Kidney (tissue), 14 donors: ENCODE results near the gene NDOR1. TPM values are rescaled to one million over a fixed set of nuclear protein-coding genes. Genes with fewer than 3 reads are reported as not detected.
A peak's percentile ranks its signal among the peaks of the same experiment; 100 is the strongest.
"Not testable (repeated sequence)": the region's sequence is repeated elsewhere in the genome, so short reads cannot be mapped to it uniquely, and the experiment has no call there.

Experiments
- DNase-seq, 5 donors: peaks; one replicate each; pipeline ENCODE4 v3.0.0-alpha.2; 2013 to 2020
- FAIRE-seq: peaks from 2 replicates; lab custom pipeline; 2012; peaks lifted over from hg19 to GRCh38; lab: Jason Lieb, UNC
- H3K27ac ChIP-seq, 2 donors: one replicate each; pipeline ENCODE4 v1.7.0; 2013; ENCODE audit warnings: low read depth in 2 of 2, low read length in 2 of 2, inconsistent platforms in 1 of 2
- H3K27me3 ChIP-seq: one replicate; pipeline ENCODE4 v1.7.1; 2013; ENCODE audit warnings: low read length, inconsistent platforms; ENCODE audit not compliant: control insufficient read depth, insufficient read depth
- H3K36me3 ChIP-seq, 3 donors: one replicate each; pipeline versions ENCODE4 v1.7.0 to v1.7.1; 2013; ENCODE audit warnings: low read length in 3 of 3, control low read depth in 1 of 3, inconsistent platforms in 1 of 3; ENCODE audit not compliant: insufficient read depth in 3 of 3, control insufficient read depth in 2 of 3
- H3K4me1 ChIP-seq, 3 donors: one replicate each; pipeline versions ENCODE4 v1.7.0 to v1.7.1; 2013; ENCODE audit warnings: low read length in 3 of 3, inconsistent platforms in 1 of 3, low read depth in 1 of 3; ENCODE audit not compliant: control insufficient read depth in 2 of 3, insufficient read depth in 2 of 3
- H3K4me3 ChIP-seq, 3 donors: one replicate each; pipeline versions ENCODE4 v1.7.0 to v1.8.1; 2013; ENCODE audit warnings: low read length in 3 of 3, control low read depth in 1 of 3, inconsistent platforms in 1 of 3
- H3K9ac ChIP-seq, 3 donors: one replicate each; pipeline versions ENCODE4 v1.7.0 to v1.7.1; 2013; ENCODE audit warnings: low read length in 3 of 3, control low read depth in 1 of 3, inconsistent platforms in 1 of 3
- H3K9me3 ChIP-seq, 3 donors: one replicate each; pipeline versions ENCODE4 v1.7.0 to v1.7.1; 2013; ENCODE audit warnings: low read length in 3 of 3, control low read depth in 1 of 3, inconsistent platforms in 1 of 3; ENCODE audit not compliant: control insufficient read depth in 2 of 3, insufficient read depth in 1 of 3
- CTCF ChIP-seq: IDR thresholded peaks from 3 replicates; pipeline ENCODE4 v1.5.1; 2012; ENCODE audit warnings: mild to moderate bottlenecking, moderate library complexity, borderline replicate concordance; ENCODE audit not compliant: insufficient read depth; ENCODE audit errors: extremely low read depth
- intact Hi-C: fragments of 100-400 bp; cut with DNase I; formaldehyde crosslinking; loops from one replicate; pipeline ENCODE4 v1.11.1; 2022
- polyA plus RNA-seq: library from polyadenylated mRNA; stranded (reverse); fragments of 350-450 nt; fragmentation: Illumina TruSeq; extraction: RNeasy Lipid Tissue Mini Kit (QIAGEN cat#74804); gene quantifications from one replicate; pipeline ENCODE4 v1.2.3, GENCODE V29; 2014; ENCODE audit warnings: low read depth, low replicate concordance; ENCODE audit not compliant: insufficient read depth
- total RNA-seq: library from RNA; stranded (reverse); fragmentation: NEBNext Ultra II Directional; extraction: Animal tissue kit (Norgen Biotek cat#: 25700); gene quantifications from one replicate; pipeline ENCODE4 v1.2.1, GENCODE V29; 2021
- donor health status: control.
- donor health status: control.
- donor health status: control.
- donor health status: control.
- donor health status: control.
- donor health status: DM: yes; HTN: yes; CAD: no.
- donor health status: Normal renal cell carcinoma (clear cell type).

NDOR1 gene
- total and polyA plus RNA-seq, 2 donors from 2014 or later = 5.9 to 17.8 TPM

GRCh38 chr9:137236238-137236935 lies 30.9 kb downstream of the NDOR1 start:
- Histone ChIP-seq H3K36me3 (no peaks in the 10 kb centered on the region), H3K9me3 (no peaks in the 10 kb centered on the region), H3K27ac (peak overlapping the region in 1 of 2 donors; percentile 7), H3K27me3 (no peaks in the 10 kb centered on the region), H3K9ac (no peak overlapping the region), H3K4me3 (no peak overlapping the region), H3K4me1 (peaks cover 0 to 8% (median 4%) of the 10 kb centered on the region in 3 donors)
- intact Hi-C loops = loop anchor here (10.0 kb wide), 1 partner anchor 122 kb away; the partner anchor contains the start of gene DPP7
- DNase-seq (peak; percentile 92 to 95 (median 93)), FAIRE-seq (no peak)
- peak; percentile 99 for TF ChIP-seq CTCF

- Histone ChIP-seq H3K27ac (no peak overlapping the region), H3K4me3 (no peak overlapping the region), H3K4me1 (peaks cover 0 to 8% (median 4%) of the 10 kb centered on the region in 3 donors), H3K9me3 (no peaks in the 10 kb centered on the region), H3K36me3 (no peaks in the 10 kb centered on the region), H3K27me3 (no peaks in the 10 kb centered on the region), H3K9ac (no peak overlapping the region)
- TF ChIP-seq CTCF = no peak
- intact Hi-C loops = loop anchor here (10.0 kb wide), 1 partner anchor 122 kb away; the partner anchor contains the start of gene DPP7
- DNase-seq (peak in 4 of 5 donors; percentile 52 to 79 (median 58)), FAIRE-seq (no peak)
These were observed 31.5 kb downstream of the NDOR1 start for GRCh38 chr9:137236936-137237421.

- DNase-seq (peak in 1 of 5 donors; percentile 65), FAIRE-seq (no peak)
- Histone ChIP-seq H3K4me3 (no peak overlapping the region), H3K36me3 (peaks cover 0 to 7% (median 6%) of the 10 kb centered on the region in 3 donors), H3K27me3 (no peaks in the 10 kb centered on the region), H3K9me3 (no peaks in the 10 kb centered on the region), H3K9ac (no peak overlapping the region), H3K4me1 (peaks cover 0 to 18% (median 11%) of the 10 kb centered on the region in 3 donors), H3K27ac (no peak overlapping the region)
- intact Hi-C loops = loop anchor here (10.0 kb wide), 1 partner anchor 123 kb away; the partner anchor contains the start of gene DPP7
- TF ChIP-seq CTCF = no peak
These were observed 32.5 kb downstream of the NDOR1 start for GRCh38 chr9:137237759-137238726.

- not testable (repeated sequence) for H3K27me3 ChIP-seq, H3K9me3 ChIP-seq, DNase-seq, FAIRE-seq
- Histone ChIP-seq H3K36me3 (peaks cover 2 to 13% (median 6%) of the 10 kb centered on the region in 3 donors), H3K27ac (peak overlapping the region; percentile 91 to 98), H3K4me1 (peaks cover 0 to 23% (median 11%) of the 10 kb centered on the region in 3 donors), H3K4me3 (peak overlapping the region; percentile 38 to 64 (median 41)), H3K9ac (peak overlapping the region in 1 of 3 donors; percentile 73)
- intact Hi-C loops = loop anchor here (10.0 kb wide), 1 partner anchor 125 kb away; the partner anchor contains the start of gene DPP7
These were observed 34.2 kb downstream of the NDOR1 start for GRCh38 chr9:137239541-137240200.
